Stimulated activated CD8-positive, alpha-beta memory T cell treated with anti-CD3 and anti-CD28 coated beads, Interleukin-7, amount 100 ng/mL, for 4 hours (primary cell): ENCODE data around the gene TPSG1.
"Not testable (repeated sequence)": the region's sequence is repeated elsewhere in the genome, so short reads cannot be mapped to it uniquely, and the experiment has no call there.

Source experiments
- DNase-seq, 2 donors: peaks; one replicate each; pipeline ENCODE4 v3.0.0-alpha.2; 2020; ENCODE audit warnings: low read depth in 2 of 2

TPSG1 gene

DNA sequence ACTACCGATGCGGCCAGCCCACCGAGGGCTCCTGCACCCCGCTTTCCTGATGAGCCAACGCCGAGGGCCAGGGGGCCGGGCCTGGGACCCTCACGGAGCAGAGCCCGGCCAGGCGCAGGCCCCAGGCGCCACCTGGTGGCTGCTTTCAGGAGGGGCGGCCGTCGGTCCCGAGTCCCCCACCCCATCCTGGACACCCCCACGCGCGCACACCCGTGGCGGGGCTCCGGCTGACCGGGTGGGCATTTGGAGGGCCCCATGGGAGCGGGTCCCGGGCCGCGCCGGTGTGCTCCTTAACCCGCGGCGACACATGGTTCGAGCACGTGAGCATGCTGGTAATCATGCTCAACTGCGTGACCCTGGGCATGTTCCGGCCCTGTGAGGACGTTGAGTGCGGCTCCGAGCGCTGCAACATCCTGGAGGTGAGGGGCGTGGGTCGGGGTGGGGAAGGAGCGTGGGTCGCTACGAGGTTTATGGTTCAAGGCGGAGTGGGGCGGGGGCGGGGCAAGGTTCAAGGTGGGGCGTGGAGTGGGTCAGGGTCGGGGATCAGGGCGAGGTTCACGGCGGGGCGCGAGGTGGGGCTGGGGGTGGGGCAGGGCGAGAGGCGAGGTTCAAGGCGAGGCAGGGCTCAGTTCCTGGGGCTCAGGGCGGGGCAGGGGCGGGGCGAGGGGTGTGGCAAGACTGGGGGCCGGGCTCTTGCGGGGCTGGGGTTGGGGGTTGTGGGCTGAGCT lies 30.2 kb downstream of the TPSG1 start:
- DNase-seq: no peak

DNA sequence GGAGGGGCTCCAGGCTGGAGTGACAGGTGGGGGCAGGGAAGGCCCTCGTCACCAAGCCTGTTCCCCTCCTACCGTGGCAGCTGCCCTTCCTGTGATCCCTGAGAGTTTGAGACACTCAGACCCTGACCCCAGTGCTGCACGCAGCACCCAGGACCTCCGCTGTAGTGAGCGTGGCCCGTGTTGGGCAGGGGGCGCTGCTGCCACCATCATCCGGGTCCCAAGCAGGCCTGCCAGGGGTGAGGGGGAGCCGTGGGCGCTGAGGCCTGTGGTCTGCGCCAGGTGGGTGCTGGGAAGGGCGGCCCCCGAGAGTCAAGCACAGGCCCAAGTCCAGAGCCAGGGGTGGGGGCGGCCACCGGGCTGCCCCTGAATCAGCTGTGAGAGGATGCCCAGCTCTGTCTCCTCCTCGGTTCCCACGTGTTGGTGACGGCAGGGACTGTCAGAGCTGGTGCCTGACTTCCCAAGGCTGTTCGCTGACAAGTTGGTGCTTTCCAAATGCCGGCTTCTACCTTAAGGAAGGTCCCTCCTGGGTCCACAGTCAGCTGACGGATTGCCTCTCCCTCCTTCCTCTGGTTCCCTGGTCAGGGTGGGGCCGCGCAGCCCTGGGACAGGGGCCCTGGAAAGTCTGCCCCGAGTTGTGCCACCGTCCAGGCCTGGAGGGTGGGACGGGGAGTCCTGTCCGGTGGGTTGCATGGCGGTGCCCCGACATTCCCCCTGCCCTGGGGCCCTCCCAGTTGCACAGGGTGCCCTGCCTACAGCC lies 31.1 kb downstream of the TPSG1 start:
- DNase-seq: no peak

DNA sequence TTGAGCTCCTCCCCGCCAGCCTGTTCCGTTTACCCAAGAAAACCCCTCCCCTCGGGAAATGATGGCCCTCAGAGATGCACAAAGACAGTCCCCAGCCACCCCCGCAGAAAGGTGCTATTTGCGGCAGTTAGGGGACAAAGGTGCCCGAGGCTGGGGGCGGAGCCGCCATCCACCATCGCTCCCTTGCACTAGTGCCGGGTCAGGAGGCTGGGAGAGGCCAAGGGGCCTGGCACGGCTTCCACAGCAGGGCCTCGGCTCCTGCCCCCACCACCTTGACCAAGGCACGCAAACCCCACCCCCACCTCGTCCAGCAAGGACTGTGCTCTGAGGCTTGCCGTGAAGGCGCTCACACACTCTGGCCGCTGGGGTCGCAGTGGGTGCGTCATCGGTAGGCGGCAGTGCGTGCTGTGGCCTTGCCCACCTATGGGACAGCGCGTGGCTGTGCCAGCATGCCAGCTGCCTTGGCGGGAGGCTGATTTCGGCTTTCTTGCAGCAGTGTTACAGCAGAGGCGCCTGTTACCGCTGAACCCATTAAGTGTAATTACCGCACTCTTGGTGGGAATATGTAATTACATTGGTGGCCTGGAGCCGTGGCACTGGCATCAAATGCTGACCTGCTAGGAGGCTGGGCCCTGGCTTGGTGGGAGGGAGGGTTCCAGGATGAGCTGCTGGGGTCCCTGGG lies 31.8 kb downstream of the TPSG1 start:
- no peak for DNase-seq

DNA sequence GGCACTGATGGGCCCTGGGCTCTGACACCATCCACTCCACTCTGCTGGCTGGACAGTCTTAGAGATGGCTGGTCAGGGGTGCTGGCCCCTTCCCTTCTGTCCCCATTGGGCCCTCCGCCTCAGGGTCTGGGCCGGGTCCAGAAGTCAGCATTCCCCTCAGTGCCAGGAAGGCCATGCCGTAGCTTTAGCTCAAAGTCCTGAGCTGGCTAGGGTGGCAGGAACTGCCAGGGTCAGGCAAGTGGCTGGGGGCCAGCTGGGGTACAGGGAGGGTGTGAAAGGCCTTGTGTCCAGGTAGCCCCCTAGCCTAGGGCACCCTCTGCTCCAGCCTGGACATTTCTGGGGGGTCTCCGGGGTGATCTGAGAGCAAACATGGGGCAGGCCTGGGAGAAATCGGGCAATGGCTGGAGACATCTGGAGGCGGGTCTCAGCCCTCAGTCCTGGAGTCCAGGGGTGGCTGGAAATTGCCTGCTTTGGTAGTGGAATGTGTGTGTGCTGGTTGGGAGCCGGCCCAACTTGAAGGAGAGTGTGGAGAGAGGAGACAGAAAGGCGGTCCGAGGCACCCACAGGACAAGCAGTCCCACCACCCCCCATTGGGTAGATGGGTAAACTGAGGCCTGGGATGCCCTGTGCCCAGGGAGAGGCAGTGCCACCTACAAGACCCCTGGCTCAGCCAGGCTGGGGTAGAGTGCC lies 32.5 kb downstream of the TPSG1 start:
- no peak for DNase-seq

DNA sequence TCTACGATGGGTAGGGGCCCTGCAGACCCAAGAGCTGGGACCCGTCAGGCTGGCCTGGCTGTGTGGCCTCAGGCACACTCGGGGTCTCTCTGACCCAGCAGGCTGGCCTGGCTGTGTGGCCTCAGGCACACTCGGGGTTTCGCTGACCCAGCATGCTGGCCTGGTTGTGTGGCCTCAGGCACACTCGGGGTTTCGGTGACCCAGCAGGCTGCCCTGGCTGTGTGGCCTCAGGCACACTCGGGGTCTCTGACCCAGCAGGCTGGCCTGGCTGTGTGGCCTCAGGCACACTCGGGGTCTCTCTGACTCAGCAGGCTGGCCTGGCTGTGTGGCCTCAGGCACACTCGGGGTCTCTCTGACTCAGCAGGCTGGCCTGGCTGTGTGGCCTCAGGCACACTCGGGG lies 34.3 kb downstream of the TPSG1 start:
- DNase-seq: not testable (repeated sequence)

DNA sequence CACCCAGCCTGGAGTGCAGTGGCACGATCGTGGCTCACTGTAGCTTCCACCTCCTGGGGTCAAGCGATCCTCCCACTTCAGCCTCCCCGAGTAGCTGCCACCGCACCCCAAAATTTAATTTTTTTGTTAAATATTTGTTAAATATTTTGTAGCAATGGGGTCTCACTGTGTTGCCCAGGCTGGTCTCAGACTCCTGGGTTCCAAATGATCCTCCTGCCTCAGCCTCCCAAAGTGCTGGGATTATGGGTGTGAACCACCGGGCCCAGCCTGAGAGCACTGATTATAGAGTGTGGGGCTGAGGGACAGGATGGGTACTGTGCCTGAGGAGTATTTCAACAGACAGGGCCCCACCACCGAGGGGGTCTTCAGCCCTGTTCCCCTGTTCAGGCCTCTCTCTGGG lies 35.6 kb downstream of the TPSG1 start:
- DNase-seq: no peak

DNA sequence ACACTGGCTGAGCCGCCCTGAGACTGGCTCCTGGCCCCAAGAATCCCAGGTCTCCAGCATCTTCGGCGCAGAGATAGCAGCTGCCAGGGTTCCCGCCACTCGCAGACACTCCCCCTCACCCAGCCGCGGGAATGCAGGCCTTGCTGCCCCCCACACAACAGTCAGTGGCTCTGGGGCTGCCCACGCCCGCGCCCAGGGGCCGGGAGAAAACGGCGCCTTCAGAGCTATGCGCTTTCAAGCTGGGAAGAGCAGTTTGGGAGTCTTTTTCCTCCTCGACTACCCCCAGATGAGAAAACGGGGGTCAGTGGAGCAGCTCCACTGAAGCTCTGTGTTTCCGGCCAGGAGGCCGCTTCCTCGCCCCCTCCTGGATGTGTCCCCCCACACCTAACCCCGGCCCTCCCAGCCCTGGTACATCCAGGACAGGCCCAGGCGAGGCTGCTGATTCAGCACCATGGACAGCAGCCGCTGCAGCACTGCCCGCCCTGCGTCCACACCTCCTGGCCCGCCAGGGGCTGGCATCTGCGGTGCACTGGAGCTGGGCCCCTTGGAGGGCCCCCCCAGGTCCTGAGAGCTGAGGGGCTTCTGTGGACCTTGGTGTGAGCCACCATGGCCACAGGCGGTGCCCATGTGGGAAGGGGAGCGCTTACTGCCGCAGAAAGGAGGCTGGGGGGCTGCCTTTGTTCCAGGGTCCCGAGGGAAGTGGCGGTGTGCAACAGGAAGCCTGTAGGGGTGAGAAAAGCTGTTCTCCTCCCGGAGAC lies 36.5 kb downstream of the TPSG1 start:
- DNase-seq: no peak

DNA sequence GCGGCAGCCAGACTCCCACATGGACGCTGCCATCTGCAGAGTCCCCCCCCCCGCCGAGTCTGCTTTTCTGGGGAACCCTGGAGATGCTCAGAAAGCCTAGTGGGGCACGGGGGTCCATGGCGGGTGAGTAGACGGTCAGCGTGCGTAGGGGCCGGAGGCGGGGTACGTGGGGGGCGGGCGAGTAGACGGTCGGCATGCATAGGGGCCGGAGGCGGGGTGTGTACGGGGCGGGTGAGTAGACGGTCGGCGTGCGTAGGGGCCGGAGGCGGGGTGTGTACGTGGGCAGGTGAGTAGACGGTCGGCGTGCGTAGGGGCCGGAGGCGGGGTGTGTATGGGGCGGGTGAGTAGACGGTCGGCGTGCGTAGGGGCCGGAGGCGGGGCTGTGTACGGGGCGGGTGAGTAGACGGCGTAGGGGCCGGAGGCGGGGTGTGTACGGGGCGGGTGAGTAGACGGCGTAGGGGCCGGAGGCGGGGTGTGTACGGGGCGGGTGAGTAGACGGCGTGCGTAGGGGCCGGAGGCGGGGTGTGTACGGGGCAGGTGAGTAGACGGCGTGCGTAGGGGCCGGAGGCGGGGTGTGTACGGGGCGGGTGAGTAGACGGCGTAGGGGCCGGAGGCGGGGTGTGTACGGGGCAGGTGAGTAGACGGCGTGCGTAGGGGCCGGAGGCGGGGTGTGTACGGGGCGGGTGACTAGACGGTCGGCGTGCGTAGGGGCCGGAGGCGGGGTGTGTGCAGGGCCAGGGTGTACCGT lies 39.4 kb downstream of the TPSG1 start:
- DNase-seq: not testable (repeated sequence)

DNA sequence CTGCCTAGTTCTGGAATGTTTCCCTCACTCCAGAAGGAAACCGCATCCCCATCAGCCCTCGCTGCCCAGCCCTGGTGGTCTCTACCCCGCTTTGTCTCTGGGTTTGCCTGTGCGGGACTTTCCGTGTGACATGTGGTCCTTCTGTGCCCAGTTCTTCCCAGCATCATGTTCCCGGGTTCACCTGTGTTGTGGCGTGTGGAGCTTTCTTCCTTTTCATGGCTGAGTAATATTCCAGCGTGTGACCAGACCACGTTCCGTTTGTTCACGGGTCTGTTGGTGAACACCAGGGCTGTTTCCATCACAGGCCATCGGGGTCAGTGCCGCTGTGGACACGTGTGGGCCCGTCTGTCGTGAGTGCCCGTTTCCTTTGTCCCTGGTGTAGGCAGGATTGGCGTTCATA lies 40.1 kb downstream of the TPSG1 start:
- no peak for DNase-seq

DNA sequence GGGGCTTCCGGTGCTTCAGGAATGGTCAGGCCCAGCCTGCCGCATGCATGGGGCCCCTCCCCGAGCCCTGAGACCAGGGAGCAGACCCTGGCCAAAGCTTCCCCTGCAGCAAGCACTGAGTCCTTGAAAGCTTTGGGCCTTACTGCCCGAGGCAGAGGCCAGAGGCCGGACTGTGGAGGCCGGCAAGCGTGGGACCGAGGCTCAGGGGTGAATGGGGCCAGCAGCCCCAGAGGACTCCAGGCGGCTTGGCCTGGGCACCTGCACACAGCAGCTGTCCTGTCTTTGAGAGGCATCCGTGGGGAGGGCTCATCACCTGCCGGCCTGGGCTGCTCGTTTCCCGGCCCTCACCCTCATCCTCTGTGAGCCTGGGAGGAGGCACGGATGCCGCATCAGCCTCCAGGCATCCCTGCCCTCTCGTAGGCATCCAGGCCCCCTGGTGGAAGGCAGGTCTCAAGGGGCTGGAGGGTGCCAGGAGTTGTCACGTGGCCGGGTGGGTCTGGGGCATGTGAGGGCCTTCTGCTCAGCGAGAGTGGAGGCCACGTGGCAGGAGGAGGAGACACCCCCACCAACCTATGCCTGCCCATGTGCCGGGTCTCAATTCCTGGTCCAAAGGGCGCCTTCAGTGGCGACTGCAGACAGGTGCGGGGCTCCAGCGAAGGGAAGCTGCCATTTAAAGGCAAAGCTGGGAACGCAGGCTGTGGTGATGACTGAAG lies 40.8 kb downstream of the TPSG1 start:
- no peak for DNase-seq

DNA sequence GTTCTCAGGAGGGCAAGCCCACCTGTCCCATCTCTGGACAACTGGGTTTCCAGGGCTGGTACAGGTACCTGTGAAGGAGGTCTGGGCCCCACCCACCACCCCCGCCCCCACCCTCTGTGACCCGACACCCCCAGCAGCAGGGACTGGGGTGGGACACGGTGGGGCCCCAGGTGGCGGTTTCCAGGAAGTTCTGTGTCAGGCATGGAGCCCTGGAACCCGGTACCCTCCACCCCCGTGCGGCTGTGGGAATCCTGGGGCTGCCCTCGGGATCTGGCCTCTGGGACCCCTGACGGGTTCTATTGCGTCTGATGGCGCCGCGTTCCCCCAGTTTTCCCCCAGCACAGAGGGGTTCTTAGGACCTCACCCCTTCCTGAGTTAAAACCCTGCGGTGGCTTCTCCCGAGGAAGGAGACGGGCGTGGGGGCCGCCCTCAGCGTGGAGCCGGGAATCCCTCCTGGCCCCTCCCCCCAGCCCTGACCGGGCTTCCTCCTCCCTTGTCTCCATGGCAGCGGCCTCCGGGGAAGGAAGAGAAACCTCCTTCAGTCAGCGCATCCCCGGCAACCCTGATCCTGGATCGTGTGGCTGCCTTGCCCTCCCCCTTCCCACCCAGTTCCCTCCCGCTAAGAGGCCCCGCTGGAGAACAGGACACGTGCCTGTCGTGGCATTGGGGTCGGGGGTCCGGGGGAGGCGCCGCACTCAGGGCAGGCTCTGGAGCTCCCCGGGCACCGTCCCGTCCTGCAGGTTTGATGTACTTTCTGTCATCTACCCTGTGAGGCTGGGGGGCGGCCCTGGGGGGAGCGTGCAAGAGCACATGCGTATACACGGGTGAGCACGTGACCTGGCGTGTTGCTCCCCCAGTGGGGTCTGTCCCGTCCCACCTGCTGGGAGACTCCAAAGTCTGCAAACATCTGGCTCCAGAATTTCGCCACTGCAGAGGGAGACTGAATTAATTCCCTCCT lies 41.8 kb downstream of the TPSG1 start:
- DNase-seq: no peak

DNA sequence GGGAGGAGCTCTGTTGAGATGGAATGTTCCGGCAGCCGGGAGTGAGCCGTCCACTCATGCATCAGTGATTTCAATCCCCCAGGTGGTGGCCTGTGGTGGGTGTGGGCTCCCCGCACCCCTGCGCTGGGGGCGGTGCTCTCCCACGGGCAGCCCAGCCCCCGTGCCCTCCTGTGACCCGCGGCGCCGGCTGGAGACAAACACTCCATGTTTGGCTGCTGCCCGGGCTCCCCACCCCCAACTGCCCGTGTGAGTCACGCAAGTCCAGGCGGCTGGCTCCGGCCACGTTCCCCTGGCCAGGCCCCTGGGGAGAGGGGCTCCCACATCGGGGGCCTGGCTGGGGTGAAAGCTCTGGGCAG lies 42.8 kb downstream of the TPSG1 start:
- no peak for DNase-seq

DNA sequence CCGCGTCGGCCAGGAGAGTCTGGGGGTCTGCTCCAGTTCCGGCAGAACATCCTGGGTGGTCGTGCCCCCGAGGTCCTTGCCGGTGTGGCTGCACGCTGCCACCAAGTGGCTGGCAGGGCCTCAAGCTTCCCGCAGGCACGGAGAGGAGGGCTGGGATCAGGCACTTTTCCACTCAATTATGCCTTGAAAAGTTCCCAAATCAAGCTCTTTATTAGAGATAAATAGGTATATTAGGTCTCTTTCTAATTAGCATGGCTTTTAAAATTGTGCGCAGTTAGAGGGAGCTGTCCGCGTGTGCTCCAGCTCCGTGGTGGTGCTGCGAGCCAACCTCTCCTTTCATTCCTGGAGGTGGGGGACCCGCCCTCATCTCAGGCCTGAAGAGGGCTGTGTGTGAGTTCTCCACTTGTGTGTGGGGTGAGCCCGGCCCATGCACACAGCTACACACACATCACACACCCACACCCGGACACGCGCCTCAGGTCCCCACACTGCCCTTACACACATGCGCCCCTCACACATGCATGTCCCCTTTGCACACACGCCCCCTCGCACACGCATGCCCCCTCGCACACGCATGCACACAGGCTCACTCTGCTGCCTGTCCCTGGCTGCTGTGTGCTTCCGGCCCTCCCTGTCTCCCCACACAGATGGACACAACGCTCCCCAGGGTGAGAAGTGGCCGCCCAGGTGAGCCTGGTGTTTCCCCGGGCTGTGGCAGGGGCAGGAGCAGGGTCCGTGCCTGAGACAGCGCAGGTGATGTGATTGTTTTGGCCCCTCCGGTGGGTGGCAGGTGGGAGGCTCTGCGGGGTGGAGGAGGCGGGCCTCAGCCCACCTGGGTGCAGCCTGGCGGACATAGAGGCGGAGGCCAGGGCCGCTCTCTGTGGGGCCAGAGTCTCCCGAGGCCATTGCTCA lies 43.4 kb downstream of the TPSG1 start:
- DNase-seq: no peak

DNA sequence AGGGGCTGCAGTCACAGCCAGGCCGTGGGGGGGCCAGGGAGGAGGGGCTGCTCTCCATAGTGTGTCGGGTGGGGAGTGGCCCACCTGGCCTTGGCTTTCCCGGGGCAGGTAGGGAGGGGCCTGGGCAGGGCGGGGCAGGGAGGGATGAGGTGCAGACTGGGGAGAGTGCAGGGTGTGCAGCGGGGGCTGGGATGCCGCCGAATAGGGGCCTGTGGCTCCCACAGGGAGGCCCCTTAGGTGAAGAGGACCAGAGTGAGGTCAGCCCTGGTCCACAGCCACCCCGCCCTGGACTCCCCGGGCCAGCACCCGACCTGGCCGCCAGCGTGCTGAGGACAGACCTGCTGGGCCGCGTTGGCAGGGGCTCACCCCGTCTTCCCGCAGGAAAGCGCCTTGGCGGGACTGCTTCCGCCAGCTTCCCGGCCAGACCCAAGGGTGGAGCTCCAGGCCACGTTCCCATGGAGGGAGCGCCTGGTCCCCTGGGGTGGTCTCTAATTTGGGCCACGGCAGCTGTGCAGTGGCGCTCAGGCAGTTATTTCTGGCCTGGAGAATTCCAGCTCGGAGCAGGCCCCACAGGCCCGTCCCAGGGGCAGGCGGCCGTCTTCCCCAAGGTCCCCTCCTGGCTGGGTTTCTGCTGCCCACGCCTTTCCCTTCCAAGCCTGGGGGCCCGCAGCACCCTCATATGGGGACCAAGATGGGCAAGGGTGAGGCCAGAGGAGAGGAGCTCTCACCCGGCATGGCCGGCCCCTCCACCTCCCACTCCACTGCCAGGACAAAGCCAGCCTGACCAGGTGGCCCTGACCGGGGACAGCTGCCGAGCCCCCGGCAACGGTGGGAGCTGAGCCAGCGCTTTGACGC lies 44.3 kb downstream of the TPSG1 start:
- no peak for DNase-seq

DNA sequence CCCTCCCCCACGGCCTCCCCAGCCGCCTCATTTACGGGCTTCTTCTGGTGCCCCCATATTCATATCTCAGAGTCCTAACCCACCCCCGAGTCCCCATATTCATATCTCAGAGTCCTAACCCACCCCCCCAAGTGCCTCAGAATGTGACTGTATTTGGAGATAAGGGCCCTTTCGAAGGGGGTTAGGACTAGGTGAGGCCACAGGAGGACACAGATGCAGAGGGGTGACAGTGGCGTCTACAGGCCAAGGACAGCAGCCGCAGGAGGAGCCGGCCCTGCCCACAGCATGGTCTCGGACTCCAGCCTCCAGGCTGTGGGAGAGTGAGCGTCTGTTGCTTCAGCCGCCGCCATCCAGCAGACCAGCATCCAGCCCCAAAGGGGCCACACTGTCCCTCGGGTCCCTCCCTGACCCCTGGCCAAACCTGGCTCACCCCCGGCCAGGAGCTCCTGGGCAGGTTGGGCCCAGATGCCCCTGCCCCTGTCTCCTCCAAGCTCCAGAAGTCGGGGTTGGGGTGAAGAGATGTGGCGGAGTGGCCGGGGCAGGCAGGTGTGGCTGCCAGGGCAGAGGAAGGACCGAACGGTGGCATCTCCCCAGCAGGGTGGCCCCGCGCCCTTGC lies 46.7 kb downstream of the TPSG1 start:
- no peak for DNase-seq

DNA sequence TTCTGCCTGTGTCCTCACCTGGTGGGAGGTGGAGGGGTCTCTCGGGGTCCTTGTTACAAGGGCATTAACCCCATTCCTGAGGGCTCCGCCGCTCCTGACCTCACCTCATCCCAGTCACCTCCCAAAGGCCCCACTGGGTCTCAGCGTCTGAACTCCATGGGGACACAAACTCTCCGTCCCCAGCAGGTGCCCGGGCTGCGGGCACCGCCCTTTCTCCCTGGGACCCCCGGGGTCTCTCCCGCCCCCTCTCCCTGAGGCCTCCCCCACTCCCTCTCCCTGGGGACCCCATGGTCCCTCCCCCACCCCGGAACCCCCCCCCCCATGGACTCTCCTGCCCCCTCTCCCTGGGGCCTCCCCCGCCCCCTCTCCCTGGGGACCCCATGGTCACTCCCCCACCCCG lies 47.3 kb downstream of the TPSG1 start:
- no peak for DNase-seq

DNA sequence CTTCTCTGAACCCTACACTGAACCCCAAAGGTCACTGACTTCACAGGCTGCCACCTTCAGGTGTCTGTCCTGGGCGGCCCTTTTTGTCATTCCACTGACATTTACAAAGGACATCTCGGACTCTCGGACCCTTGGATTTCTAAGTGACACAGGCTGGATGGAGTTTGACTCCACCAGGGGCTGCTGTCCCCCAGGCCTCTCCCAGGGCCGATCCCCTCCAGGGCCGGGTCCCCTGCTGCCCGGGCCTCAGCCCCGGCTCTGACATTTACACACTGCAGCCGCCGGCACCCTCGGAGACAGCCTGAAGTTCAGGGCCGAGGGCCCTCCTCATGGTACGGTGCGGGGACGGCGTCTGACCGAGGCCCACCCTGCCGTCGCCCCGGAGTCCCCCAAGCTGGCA lies 48.0 kb downstream of the TPSG1 start:
- no peak for DNase-seq
